H1 (cell line): ENCODE results near the gene PTTG1IP. TPM values are rescaled to one million over a fixed set of nuclear protein-coding genes. Genes with fewer than 3 reads are reported as not detected.

Experiments
- CTCF ChIA-PET: fragments of 300-600 bp; sonication (Branson Sonifier 250); formaldehyde crosslinking; loops from one replicate; lab custom pipeline; 2021; ENCODE audit not compliant: partially characterized antibody; lab: Charles Lee
- POLR2A ChIA-PET: fragments of 300-600 bp; sonication (Branson Sonifier 250); formaldehyde crosslinking; loops from one replicate; lab custom pipeline; 2021; ENCODE audit warnings: inconsistent platforms; ENCODE audit not compliant: partially characterized antibody; lab: Charles Lee
- DNase-seq, 2 experiments: peaks; one replicate each; pipeline versions ENCODE4 v3.0.0 to v3.0.0-alpha.2; 2010 to 2022; ENCODE audit warnings: low spot score in 2 of 2, low read depth in 1 of 2, mixed read lengths in 1 of 2
- FAIRE-seq: peaks from 2 replicates; lab custom pipeline; 2011; peaks lifted over from hg19 to GRCh38; lab: Jason Lieb, UNC
- H2AFZ ChIP-seq: 2 replicates; pipeline ENCODE4 v1.8.1; 2012; ENCODE audit warnings: low read length, inconsistent platforms
- H2AK5ac ChIP-seq: 2 replicates; pipeline ENCODE4 v1.6.1; 2013; ENCODE audit warnings: low read depth, low read length
- H2BK120ac ChIP-seq: replicated peaks from 2 replicates; pipeline ENCODE3; 2013; ENCODE audit warnings: low read depth, low read length, inconsistent platforms
- H2BK12ac ChIP-seq: 2 replicates; pipeline ENCODE4 v1.6.1; 2013; ENCODE audit warnings: low read depth, low read length
- H2BK15ac ChIP-seq: 2 replicates; pipeline ENCODE4 v1.6.1; 2013; ENCODE audit warnings: low read length
- H2BK20ac ChIP-seq: 2 replicates; pipeline ENCODE4 v1.6.1; 2013; ENCODE audit warnings: low read length
- H2BK5ac ChIP-seq: 2 replicates; pipeline ENCODE4 v1.6.1; 2013; ENCODE audit warnings: low read depth, low read length
- H3K14ac ChIP-seq: 2 replicates; pipeline ENCODE4 v1.6.1; 2013; ENCODE audit warnings: inconsistent platforms; ENCODE audit not compliant: insufficient read length
- H3K18ac ChIP-seq: 2 replicates; pipeline ENCODE4 v1.6.1; 2013; ENCODE audit warnings: low read length; ENCODE audit errors: extremely low read depth
- H3K23ac ChIP-seq: 2 replicates; pipeline ENCODE4 v1.6.1; 2013; ENCODE audit warnings: inconsistent platforms; ENCODE audit not compliant: insufficient read length
- H3K23me2 ChIP-seq: 2 replicates; pipeline ENCODE4 v1.6.1; 2013; ENCODE audit warnings: low read depth, low read length
- H3K27ac ChIP-seq: 2 replicates; pipeline ENCODE4 v1.6.1; 2011; ENCODE audit warnings: low read depth, low read length, inconsistent platforms
- H3K27me3 ChIP-seq, 4 experiments: replicated peaks in 1 of 4; 1 replicate in 1 of 4; 2 replicates in 3 of 4; pipeline versions ENCODE4 v1.6.1 to v1.8.1; 2011 to 2013; ENCODE audit warnings: low read length in 3 of 4, mild to moderate bottlenecking in 3 of 4, inconsistent platforms in 2 of 4, mixed read lengths in 2 of 4, moderate library complexity in 1 of 4; ENCODE audit not compliant: control insufficient read depth in 3 of 4, insufficient read depth in 3 of 4; ENCODE audit errors: extremely low read depth in 1 of 4
- H3K36me3 ChIP-seq, 4 experiments: 2 replicates each; pipeline versions ENCODE4 v1.6.1 to v1.8.1; 2011 to 2013; ENCODE audit warnings: mild to moderate bottlenecking in 4 of 4, low read length in 3 of 4, moderate library complexity in 2 of 4, control low read depth in 1 of 4, inconsistent platforms in 1 of 4; ENCODE audit not compliant: insufficient read depth in 4 of 4, control insufficient read depth in 2 of 4
- H3K4ac ChIP-seq: replicated peaks from 2 replicates; pipeline ENCODE3; 2013; ENCODE audit warnings: low read length, low read depth, mixed read lengths, inconsistent platforms; ENCODE audit not compliant: insufficient read length
- H3K4me1 ChIP-seq, 4 experiments: replicated peaks in 1 of 4; 1 replicate in 1 of 4; 2 replicates in 3 of 4; pipeline versions ENCODE4 v1.6.1 to v1.8.1; 2011 to 2013; ENCODE audit warnings: low read length in 3 of 4, inconsistent platforms in 2 of 4, mixed read lengths in 1 of 4; ENCODE audit not compliant: insufficient read depth in 4 of 4, control insufficient read depth in 3 of 4
- H3K4me2 ChIP-seq, 2 experiments: 2 replicates each; pipeline versions ENCODE4 v1.6.1 to v1.8.1; 2011 to 2013; ENCODE audit warnings: low read depth in 2 of 2, low read length in 2 of 2, control low read depth in 1 of 2, inconsistent platforms in 1 of 2, mild to moderate bottlenecking in 1 of 2; ENCODE audit not compliant: insufficient read depth in 1 of 2
- H3K4me3 ChIP-seq, 4 experiments: fragments of 200-600, 300-600 bp in 1 of 4; sonication (generic), shearing (Covaris generic), sonication (Bioruptor Twin) in 1 of 4; 2 replicates each; pipeline versions ENCODE4 v1.5.1 to v1.8.1; 2011 to 2016; ENCODE audit warnings: low read length in 4 of 4, low read depth in 3 of 4, control low read depth in 2 of 4, inconsistent platforms in 2 of 4, mild to moderate bottlenecking in 2 of 4, mixed read lengths in 1 of 4, moderate library complexity in 1 of 4; ENCODE audit not compliant: insufficient read depth in 2 of 4; ENCODE audit errors: extremely low read depth in 1 of 4
- H3K56ac ChIP-seq: replicated peaks from 2 replicates; pipeline ENCODE3; 2013; ENCODE audit warnings: low read depth, mild to moderate bottlenecking, mixed read lengths, low read length, inconsistent platforms; ENCODE audit not compliant: insufficient read length
- H3K79me1 ChIP-seq: 2 replicates; pipeline ENCODE4 v1.6.1; 2013; ENCODE audit warnings: low read depth, low read length, control low read depth
- H3K79me2 ChIP-seq, 2 experiments: 2 replicates each; pipeline versions ENCODE4 v1.6.1 to v1.8.1; 2012 to 2013; ENCODE audit warnings: low read length in 2 of 2, mild to moderate bottlenecking in 2 of 2, inconsistent platforms in 1 of 2; ENCODE audit not compliant: insufficient read depth in 2 of 2, control insufficient read depth in 1 of 2
- H3K9ac ChIP-seq, 4 experiments: replicated peaks in 1 of 4; 1 replicate in 1 of 4; 2 replicates in 3 of 4; pipeline versions ENCODE4 v1.6.1 to v1.8.1; 2011 to 2013; ENCODE audit warnings: low read depth in 3 of 4, low read length in 3 of 4, control low read depth in 2 of 4, mild to moderate bottlenecking in 2 of 4, moderate library complexity in 2 of 4, inconsistent platforms in 1 of 4; ENCODE audit errors: extremely low read depth in 1 of 4
- H3K9me3 ChIP-seq, 2 experiments: 2 replicates each; pipeline versions ENCODE4 v1.6.1 to v1.8.1; 2012 to 2013; ENCODE audit warnings: mild to moderate bottlenecking in 2 of 2, moderate library complexity in 2 of 2, control low read depth in 1 of 2, inconsistent platforms in 1 of 2, low read depth in 1 of 2, low read length in 1 of 2, mixed read lengths in 1 of 2; ENCODE audit not compliant: insufficient read depth in 2 of 2
- H4K20me1 ChIP-seq, 2 experiments: replicated peaks in 1 of 2; 2 replicates each; pipeline versions ENCODE3 to v1.8.1; 2011 to 2013; ENCODE audit warnings: inconsistent platforms in 2 of 2, low read length in 2 of 2, mild to moderate bottlenecking in 1 of 2; ENCODE audit not compliant: insufficient read depth in 2 of 2, control insufficient read depth in 1 of 2
- H4K5ac ChIP-seq: 2 replicates; pipeline ENCODE4 v1.6.1; 2013; ENCODE audit warnings: low read length, low read depth, mixed read lengths, inconsistent platforms; ENCODE audit not compliant: insufficient read length
- H4K8ac ChIP-seq: 2 replicates; pipeline ENCODE4 v1.8.0; 2013; ENCODE audit warnings: mild to moderate bottlenecking, moderate library complexity, low read length, inconsistent platforms; ENCODE audit not compliant: insufficient read depth; ENCODE audit errors: extremely low read depth
- H4K91ac ChIP-seq: replicated peaks from 2 replicates; pipeline ENCODE3; 2013; ENCODE audit warnings: low read length, mixed read lengths, inconsistent platforms; ENCODE audit not compliant: insufficient read length
- CBX8 ChIP-seq: fragments of 300-800, 300-1000 bp; sonication (generic); IDR thresholded peaks from 2 replicates; pipeline ENCODE4 v1.7.1; 2016; ENCODE audit warnings: low read depth, low read length, borderline replicate concordance
- CEBPB ChIP-seq: IDR thresholded peaks from 2 replicates; pipeline ENCODE4 v1.6.1; 2012; ENCODE audit warnings: low read depth, low read length
- CREB1 ChIP-seq: IDR thresholded peaks from 2 replicates; pipeline ENCODE4 v1.6.1; 2012; ENCODE audit warnings: inconsistent platforms
- MAX ChIP-seq: IDR thresholded peaks from 2 replicates; pipeline ENCODE4 v1.6.1; 2012; ENCODE audit warnings: inconsistent platforms
- POLR2A ChIP-seq, 2 experiments: IDR thresholded peaks; 1 replicate in 1 of 2; 2 replicates in 1 of 2; pipeline ENCODE4 v1.6.1; 2011; ENCODE audit warnings: low read depth in 2 of 2, low read length in 2 of 2, mild to moderate bottlenecking in 2 of 2; ENCODE audit errors: control extremely low read depth in 1 of 2
- RAD21 ChIP-seq, 2 experiments: IDR thresholded peaks in 1 of 2; conservative IDR thresholded peaks in 1 of 2; 2 replicates each; pipeline ENCODE4 v1.6.1; 2011; ENCODE audit warnings: low read depth in 2 of 2, low read length in 2 of 2, improper control_type of control experiment in 1 of 2, inconsistent platforms in 1 of 2, mild to moderate bottlenecking in 1 of 2, moderate library complexity in 1 of 2
- SUZ12 ChIP-seq: fragments of 200-600 bp; sonication (generic); IDR thresholded peaks from 2 replicates; pipeline ENCODE4 v1.6.1; 2012; ENCODE audit warnings: mild to moderate bottlenecking, inconsistent platforms, low read length, moderate library complexity, mixed read lengths
- TAF7 ChIP-seq: optimal IDR thresholded peaks from 2 replicates; pipeline ENCODE3; 2011; ENCODE audit warnings: low read depth, mild to moderate bottlenecking, inconsistent platforms, low read length, moderate library complexity, borderline replicate concordance
- TCF12 ChIP-seq: IDR thresholded peaks from 2 replicates; pipeline ENCODE4 v1.6.1; 2011; ENCODE audit warnings: low read depth, mild to moderate bottlenecking, low read length
- WGBS, 2 experiments: shearing (Covaris generic) in 1 of 2; methylation state at CpG; one replicate each; pipeline versions ENCODE4 v1.1.6 to v1.1.7; 2013 to 2015; ENCODE audit warnings: low lambda C conversion rate in 2 of 2, mixed read lengths in 2 of 2, inconsistent platforms in 1 of 2, low coverage in 1 of 2, missing lambda C conversion rate in 1 of 2; ENCODE audit not compliant: insufficient replicate concordance in 2 of 2, insufficient coverage in 1 of 2, insufficient read length in 1 of 2; ENCODE audit errors: extremely low coverage in 1 of 2, missing lambda C conversion rate in 1 of 2; 5-methylcytosine and 5-hydroxymethylcytosine counted together
- polyA plus RNA-seq, 7 experiments: library from polyadenylated mRNA; depleted of rRNA in 3 of 7; stranded (reverse) in 5 of 7; unstranded in 2 of 7; fragments of >200 nt in 5 of 7; fragments of 200-250 nt in 2 of 7; gene quantifications; 1 replicate in 5 of 7; 2 replicates in 1 of 7; 4 replicates in 1 of 7; pipeline versions ENCODE4 v1.2.1 to v1.2.3, GENCODE V29; 2011 to 2013; ENCODE audit warnings: missing spikeins in 2 of 7, mixed read lengths in 2 of 7
- total RNA-seq: library from RNA; stranded (reverse); fragmentation: NEBNext Ultra II Directional; extraction: Animal tissue kit (Norgen Biotek cat#: 25700); gene quantifications from 2 replicates; pipeline ENCODE4 v1.2.1, GENCODE V29; 2021
- TF ChIP-seq, protein P1 (sequence below), 3 experiments: IDR thresholded peaks; 1 replicate in 2 of 3; 2 replicates in 1 of 3; pipeline versions ENCODE4 v1.5.1 to v1.6.1; 2011; ENCODE audit warnings: low read length in 3 of 3, mild to moderate bottlenecking in 3 of 3, inconsistent platforms in 2 of 3, low read depth in 1 of 3, moderate library complexity in 1 of 3; ENCODE audit not compliant: insufficient read depth in 1 of 3; ENCODE audit errors: control extremely low read depth in 1 of 3

The PTTG1IP gene
- total and polyA plus RNA-seq, 2 of the 8 experiments (the other 6 are each of a cell fraction or from before 2014, with no cell fraction given): 90.8 to 130 TPM

DNA sequence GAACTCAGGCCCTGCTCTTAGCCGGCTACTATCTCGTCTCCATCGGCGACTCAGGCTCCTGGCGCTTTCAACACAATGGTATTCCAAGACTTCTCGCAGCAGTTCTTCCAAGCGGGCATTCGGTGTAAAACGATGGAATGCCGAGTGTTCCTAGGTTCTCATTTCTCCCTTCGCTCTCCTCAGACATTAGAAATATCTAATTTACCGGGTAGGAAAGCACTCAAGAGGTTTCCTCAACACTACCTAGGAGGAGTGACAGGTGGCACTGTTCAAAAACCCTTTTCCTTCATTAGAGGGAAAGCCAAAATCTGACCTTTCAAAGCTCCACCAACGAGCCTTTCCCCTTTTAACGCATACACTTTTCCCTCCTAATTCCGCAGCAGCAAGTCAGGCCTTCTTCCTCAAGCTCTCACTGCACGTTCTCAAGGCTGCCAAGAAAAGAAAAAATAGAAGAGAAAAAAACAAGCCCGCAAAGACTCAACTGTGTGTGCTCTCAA, 72.5 kb downstream of the PTTG1IP start:
- H3K23me2 ChIP-seq: peaks cover 5% of the 10 kb centered on the region
- DNase-seq (no peak), FAIRE-seq (no peak)
- H3K4me3 ChIP-seq: peak overlapping the region; percentile 59 to 93 (median 80)
- H4K8ac ChIP-seq: no peak overlapping the region
- no peaks in the 10 kb centered on the region for H3K27me3 ChIP-seq
- H3K4ac ChIP-seq: no peak overlapping the region
- no peak overlapping the region for H2BK15ac ChIP-seq
- peak overlapping the region in 3 of 4 experiments; percentile 43 to 73 (median 53); a peak in 5 of 7 replicates for H3K9ac ChIP-seq
- H3K14ac ChIP-seq: no peak overlapping the region
- H2BK5ac ChIP-seq: no peak overlapping the region
- H4K91ac ChIP-seq: no peak overlapping the region
- H3K23ac ChIP-seq: no peak overlapping the region
- H2BK20ac ChIP-seq: no peak overlapping the region
- no peaks in the 10 kb centered on the region for H3K9me3 ChIP-seq
- peaks cover 0 to 12% (median 1%) of the 10 kb centered on the region in 4 experiments; a peak in 3 of 7 replicates for H3K4me1 ChIP-seq
- no peak overlapping the region for H4K5ac ChIP-seq
- ChIA-PET CTCF (interaction anchor here (0.8 to 2.5 kb wide), 18 partner anchors 8 to 319 kb away, joined by 3 to 8 read pairs (median 6); partner anchors contain the start of gene PTTG1IP), POLR2A (interaction anchor here (0.6 to 8.0 kb wide), 19 partner anchors 9 to 308 kb away, joined by 3 to 72 read pairs (median 4); partner anchors contain the start of genes ITGB2, PTTG1IP and SUMO3)
- H4K20me1 ChIP-seq: peaks cover 7 to 13% of the 10 kb centered on the region in 2 experiments
- H2AK5ac ChIP-seq: no peak overlapping the region
- peaks cover 2% of the 10 kb centered on the region; the same call in 1 of the 2 replicates for H3K79me1 ChIP-seq
- peak overlapping the region; percentile 81 to 88 for H3K4me2 ChIP-seq
- no peak overlapping the region for H3K56ac ChIP-seq
- peaks cover 13 to 52% of the 10 kb centered on the region in 2 experiments for H3K79me2 ChIP-seq
- no peak overlapping the region for H2BK12ac ChIP-seq
- H2AFZ ChIP-seq: no peak overlapping the region
- 8% methylated on average over 16 of the region's 17 CpGs; no CpG with 5 or more reads in 1 of the 2 experiments for WGBS, 2 experiments
- peaks cover 0 to 31% (median 18%) of the 10 kb centered on the region in 4 experiments; a peak in 7 of 8 replicates for H3K36me3 ChIP-seq
- H3K18ac ChIP-seq: no peak overlapping the region
- H3K27ac ChIP-seq: peak overlapping the region; percentile 75; the same call in 1 of the 2 replicates
- no peak overlapping the region for H2BK120ac ChIP-seq
- TF ChIP-seq POLR2A (IDR thresholded peaks at IDR 0.05; ENCODE audit: control extremely low read depth in 1 of 2, low read depth in 2 of 2, low read length in 2 of 2) (no peak), TAF7 (no peak), CBX8 (no peak), RAD21 (IDR thresholded peaks at IDR 0.05 in 1 of 2, conservative IDR thresholded peaks at IDR 0.05 in 1 of 2; ENCODE audit: low read depth in 2 of 2, low read length in 2 of 2) (peak in 1 of 2 experiments; percentile 32; a peak in 2 of 4 replicates), SUZ12 (no peak), MAX (no peak), CREB1 (no peak), TCF12 (no peak), CEBPB (no peak)
- TF ChIP-seq, protein P1, sequence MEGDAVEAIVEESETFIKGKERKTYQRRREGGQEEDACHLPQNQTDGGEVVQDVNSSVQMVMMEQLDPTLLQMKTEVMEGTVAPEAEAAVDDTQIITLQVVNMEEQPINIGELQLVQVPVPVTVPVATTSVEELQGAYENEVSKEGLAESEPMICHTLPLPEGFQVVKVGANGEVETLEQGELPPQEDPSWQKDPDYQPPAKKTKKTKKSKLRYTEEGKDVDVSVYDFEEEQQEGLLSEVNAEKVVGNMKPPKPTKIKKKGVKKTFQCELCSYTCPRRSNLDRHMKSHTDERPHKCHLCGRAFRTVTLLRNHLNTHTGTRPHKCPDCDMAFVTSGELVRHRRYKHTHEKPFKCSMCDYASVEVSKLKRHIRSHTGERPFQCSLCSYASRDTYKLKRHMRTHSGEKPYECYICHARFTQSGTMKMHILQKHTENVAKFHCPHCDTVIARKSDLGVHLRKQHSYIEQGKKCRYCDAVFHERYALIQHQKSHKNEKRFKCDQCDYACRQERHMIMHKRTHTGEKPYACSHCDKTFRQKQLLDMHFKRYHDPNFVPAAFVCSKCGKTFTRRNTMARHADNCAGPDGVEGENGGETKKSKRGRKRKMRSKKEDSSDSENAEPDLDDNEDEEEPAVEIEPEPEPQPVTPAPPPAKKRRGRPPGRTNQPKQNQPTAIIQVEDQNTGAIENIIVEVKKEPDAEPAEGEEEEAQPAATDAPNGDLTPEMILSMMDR (IDR thresholded peaks at IDR 0.05; ENCODE audit: control extremely low read depth in 1 of 3, insufficient read depth in 1 of 3, low read depth in 1 of 3, low read length in 3 of 3): peak in 2 of 3 experiments; percentile 24 to 52; a peak in 2 of 4 replicates
